GM23338 (cell line): ENCODE measurements around the gene MGME1. TPM values are rescaled to one million over a fixed set of nuclear protein-coding genes. Genes with fewer than 3 reads are reported as not detected.

Source experiments
- ATAC-seq: fragments of 200-7000 bp; cut with Tn5 transposase; 3 replicates; pipeline ENCODE4 v1.9.1; 2020
- DNase-seq: peaks from one replicate; pipeline ENCODE4 v3.0.0-alpha.2; 2015; ENCODE audit warnings: low spot score
- H2AFZ ChIP-seq: fragments of 200-600 bp; sonication (generic); 2 replicates; pipeline ENCODE4 v1.8.0; 2016; ENCODE audit warnings: antibody characterized with exemption, mild to moderate bottlenecking, moderate library complexity
- H3F3A ChIP-seq: fragments of 200-600 bp; sonication (generic); replicated peaks from 2 replicates; pipeline ENCODE4 v1.8.0; 2017; ENCODE audit warnings: antibody characterized with exemption, mixed run types, low read depth
- H3K27ac ChIP-seq: fragments of 200-600 bp; sonication (generic); 2 replicates; pipeline ENCODE4 v1.6.1; 2016; ENCODE audit warnings: low read depth
- H3K27me3 ChIP-seq: fragments of 200-600 bp; sonication (generic); 2 replicates; pipeline ENCODE4 v1.8.0; 2016; ENCODE audit warnings: mild to moderate bottlenecking, mixed run types, moderate library complexity; ENCODE audit not compliant: insufficient read depth
- H3K36me3 ChIP-seq: fragments of 200-600 bp; sonication (generic); 2 replicates; pipeline ENCODE4 v1.8.0; 2016; ENCODE audit warnings: mild to moderate bottlenecking; ENCODE audit not compliant: insufficient read depth
- H3K4me1 ChIP-seq: fragments of 200-600 bp; sonication (generic); 2 replicates; pipeline ENCODE4 v1.8.0; 2016; ENCODE audit warnings: mild to moderate bottlenecking, moderate library complexity; ENCODE audit not compliant: insufficient read depth
- H3K4me2 ChIP-seq: fragments of 200-600 bp; sonication (generic); 2 replicates; pipeline ENCODE4 v1.7.1; 2017; ENCODE audit warnings: mixed run types
- H3K4me3 ChIP-seq: fragments of 200-600 bp; sonication (generic); 2 replicates; pipeline ENCODE4 v1.6.1; 2016; ENCODE audit warnings: mixed run types
- H3K79me2 ChIP-seq: fragments of 200-600 bp; sonication (generic); replicated peaks from 2 replicates; pipeline ENCODE4 v1.8.0; 2017; ENCODE audit warnings: mild to moderate bottlenecking; ENCODE audit not compliant: insufficient read depth
- H3K9me2 ChIP-seq: fragments of 200-600 bp; sonication (generic); 2 replicates; pipeline ENCODE4 v1.8.0; 2017; ENCODE audit not compliant: insufficient read depth
- H4K20me1 ChIP-seq: fragments of 200-600 bp; sonication (generic); replicated peaks from 2 replicates; pipeline ENCODE4 v1.8.0; 2017; ENCODE audit warnings: mild to moderate bottlenecking; ENCODE audit not compliant: insufficient read depth
- H3K27ac Mint-ChIP-seq: 2 replicates; pipeline ENCODE4 v1.8.0; 2020; ENCODE audit warnings: inconsistent platforms, mild to moderate bottlenecking, moderate library complexity, mixed read lengths
- H3K27me3 Mint-ChIP-seq: 3 replicates; pipeline ENCODE4 v1.8.0; 2022; ENCODE audit warnings: low read depth, mild to moderate bottlenecking, moderate library complexity, mixed read lengths, inconsistent platforms; ENCODE audit not compliant: insufficient read depth, poor library complexity
- H3K36me3 Mint-ChIP-seq: 3 replicates; pipeline ENCODE4 v1.8.0; 2021; ENCODE audit warnings: low read depth, mild to moderate bottlenecking, inconsistent platforms, moderate library complexity, mixed read lengths
- H3K4me1 Mint-ChIP-seq: 3 replicates; pipeline ENCODE4 v1.8.0; 2020; ENCODE audit warnings: mild to moderate bottlenecking, inconsistent platforms, mixed read lengths
- H3K4me3 Mint-ChIP-seq: 3 replicates; pipeline ENCODE4 v1.8.0; 2021; ENCODE audit warnings: moderate library complexity, mild to moderate bottlenecking, inconsistent platforms, mixed read lengths
- H3K9me3 Mint-ChIP-seq: 3 replicates; pipeline ENCODE4 v1.8.0; 2020; ENCODE audit warnings: moderate library complexity, mild to moderate bottlenecking, inconsistent platforms, mixed read lengths
- CREB1 ChIP-seq: fragments of 250-450 bp; sonication (Bioruptor Pico); IDR thresholded peaks from 2 replicates; pipeline ENCODE4 v1.5.0; 2020; ENCODE audit warnings: low read depth, mild to moderate bottlenecking, moderate library complexity
- ETS1 ChIP-seq: IDR thresholded peaks from 2 replicates; pipeline ENCODE4 v1.6.1; 2016; ENCODE audit warnings: antibody characterized with exemption
- EZH2 ChIP-seq: fragments of 200-600 bp; sonication (generic); IDR thresholded peaks from one replicate; pipeline ENCODE4 v1.8.0; 2017; ENCODE audit warnings: antibody characterized with exemption, mild to moderate bottlenecking, low read depth; ENCODE audit not compliant: unreplicated experiment
- EZH2phosphoT487 ChIP-seq: fragments of 200-600 bp; sonication (generic); IDR thresholded peaks from one replicate; pipeline ENCODE4 v1.8.1; 2018; ENCODE audit warnings: antibody characterized with exemption; ENCODE audit not compliant: unreplicated experiment
- JUNB ChIP-seq: IDR thresholded peaks from one replicate; pipeline ENCODE4 v1.6.1; 2016; ENCODE audit warnings: antibody characterized with exemption; ENCODE audit not compliant: unreplicated experiment
- NANOG ChIP-seq: IDR thresholded peaks from 2 replicates; pipeline ENCODE4 v1.6.1; 2016; ENCODE audit warnings: antibody characterized with exemption, borderline replicate concordance
- POLR2AphosphoS5 ChIP-seq: IDR thresholded peaks from 2 replicates; pipeline ENCODE4 v1.6.1; 2016; ENCODE audit warnings: antibody characterized with exemption, low read depth
- REST ChIP-seq: IDR thresholded peaks from one replicate; pipeline ENCODE4 v1.6.1; 2018; ENCODE audit warnings: antibody characterized with exemption; ENCODE audit not compliant: unreplicated experiment
- STAT1 ChIP-seq: IDR thresholded peaks from one replicate; pipeline ENCODE4 v1.6.1; 2016; ENCODE audit warnings: antibody characterized with exemption; ENCODE audit not compliant: unreplicated experiment
- ZNF114 ChIP-seq: fragments of 250-450 bp; sonication (Bioruptor Pico); IDR thresholded peaks from 2 replicates; pipeline ENCODE4 v1.5.0; 2020; ENCODE audit warnings: mild to moderate bottlenecking, moderate library complexity
- ZNF331 ChIP-seq: fragments of 250-450 bp; sonication (Bioruptor Pico); IDR thresholded peaks from 2 replicates; pipeline ENCODE4 v1.5.0; 2020; ENCODE audit warnings: low read depth, mild to moderate bottlenecking, moderate library complexity
- ZNF462 ChIP-seq: fragments of 250-450 bp; sonication (Bioruptor Pico); IDR thresholded peaks from 2 replicates; pipeline ENCODE4 v1.5.0; 2020; ENCODE audit warnings: mild to moderate bottlenecking, moderate library complexity
- polyA plus RNA-seq: library from polyadenylated mRNA; unstranded; fragments of >200 nt; fragmentation: Nextera tagmentation; extraction: Ambion mirVana; gene quantifications from 2 replicates; pipeline ENCODE4 v1.2.1, GENCODE V29; 2016
- total RNA-seq: library from RNA; depleted of rRNA; stranded (reverse); fragments of >200 nt; shearing (Covaris generic); gene quantifications from 2 replicates; pipeline ENCODE4 v1.2.3, GENCODE V29; 2014
- TF ChIP-seq, protein P1 (sequence below), 2 experiments: fragments of 200-600 bp in 1 of 2; sonication (generic) in 1 of 2; conservative IDR thresholded peaks; 2 replicates each; pipeline versions ENCODE4 v1.5.1 to v1.6.1; 2016 to 2017; ENCODE audit warnings: antibody characterized with exemption in 2 of 2, low read depth in 2 of 2, mild to moderate bottlenecking in 2 of 2, moderate library complexity in 1 of 2

MGME1 gene
- total and polyA plus RNA-seq, 2 experiments from 2014 or later: 43.1 to 56.9 TPM

- Histone ChIP-seq H3K27ac (no peak overlapping the region), H3F3A (0 out of 2 replicates have a peak, but pooled peaks cover 6% of the 10 kb centered on the region), H3K36me3 (peaks cover 26% of the 10 kb centered on the region; the same call in 1 of the 2 replicates), H3K4me1 (no peaks in the 10 kb centered on the region), H3K9me2 (no peaks in the 10 kb centered on the region), H3K79me2 (peaks cover 8% of the 10 kb centered on the region), H2AFZ (no peak overlapping the region), H4K20me1 (no peaks in the 10 kb centered on the region; the same call in 1 of the 2 replicates), H3K4me3 (no peak overlapping the region), H3K27me3 (no peaks in the 10 kb centered on the region), H3K4me2 (no peak overlapping the region)
- ATAC-seq (no peak), DNase-seq (no peak)
- Mint-ChIP-seq H3K27ac (no peak overlapping the region), H3K4me3 (no peak overlapping the region), H3K27me3 (no peaks in the 10 kb centered on the region), H3K36me3 (peaks cover 26% of the 10 kb centered on the region), H3K4me1 (peaks cover 13% of the 10 kb centered on the region), H3K9me3 (no peaks in the 10 kb centered on the region)
- TF ChIP-seq STAT1 (no peak), EZH2 (no peak), POLR2AphosphoS5 (no peak), NANOG (no peak), ZNF114 (CRISPR knock-in tag) (no peak), CREB1 (no peak), ZNF331 (CRISPR knock-in tag) (no peak), ZNF462 (CRISPR knock-in tag) (no peak), JUNB (no peak), ETS1 (no peak), REST (no peak), EZH2phosphoT487 (no peak)
- TF ChIP-seq, protein P1, sequence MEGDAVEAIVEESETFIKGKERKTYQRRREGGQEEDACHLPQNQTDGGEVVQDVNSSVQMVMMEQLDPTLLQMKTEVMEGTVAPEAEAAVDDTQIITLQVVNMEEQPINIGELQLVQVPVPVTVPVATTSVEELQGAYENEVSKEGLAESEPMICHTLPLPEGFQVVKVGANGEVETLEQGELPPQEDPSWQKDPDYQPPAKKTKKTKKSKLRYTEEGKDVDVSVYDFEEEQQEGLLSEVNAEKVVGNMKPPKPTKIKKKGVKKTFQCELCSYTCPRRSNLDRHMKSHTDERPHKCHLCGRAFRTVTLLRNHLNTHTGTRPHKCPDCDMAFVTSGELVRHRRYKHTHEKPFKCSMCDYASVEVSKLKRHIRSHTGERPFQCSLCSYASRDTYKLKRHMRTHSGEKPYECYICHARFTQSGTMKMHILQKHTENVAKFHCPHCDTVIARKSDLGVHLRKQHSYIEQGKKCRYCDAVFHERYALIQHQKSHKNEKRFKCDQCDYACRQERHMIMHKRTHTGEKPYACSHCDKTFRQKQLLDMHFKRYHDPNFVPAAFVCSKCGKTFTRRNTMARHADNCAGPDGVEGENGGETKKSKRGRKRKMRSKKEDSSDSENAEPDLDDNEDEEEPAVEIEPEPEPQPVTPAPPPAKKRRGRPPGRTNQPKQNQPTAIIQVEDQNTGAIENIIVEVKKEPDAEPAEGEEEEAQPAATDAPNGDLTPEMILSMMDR (conservative IDR thresholded peaks at IDR 0.05; ENCODE audit: low read depth in 2 of 2): no peak
Observed at GRCh38 chr20:17992847-17993513, 24.2 kb downstream of the MGME1 start.
